Suppressor macrophage (primary cell): Measurements from ENCODE around the gene ECM1.

Source experiments
- DNase-seq, 4 experiments: peaks; one replicate each; pipeline ENCODE4 v3.0.0-alpha.2; 2020 to 2022

ECM1 gene

GRCh38 chr1:150545486-150546032 lies 37.6 kb downstream of the ECM1 start:
- DNase-seq, result peak in 2 of 4 experiments; percentile 30 to 34

- DNase-seq, result no peak
These were observed 38.5 kb downstream of the ECM1 start for GRCh38 chr1:150546294-150546937.

GRCh38 chr1:150548324-150548631 lies 40.4 kb downstream of the ECM1 start:
- DNase-seq, result no peak

GRCh38 chr1:150548632-150549495 lies 41.0 kb downstream of the ECM1 start, which contains the start of gene ADAMTSL4:
Gene ADAMTSL4, plus strand, starts transcription at chr1:150549408. Its CDS starts 2,881 bp downstream, at chr1:150552289.
- DNase-seq, result peak; percentile 76 to 91 (median 84)

GRCh38 chr1:150549496-150550221 lies 41.8 kb downstream of the ECM1 start:
- DNase-seq, result no peak

GRCh38 chr1:150550222-150551050 lies 42.5 kb downstream of the ECM1 start:
- no peak for DNase-seq

GRCh38 chr1:150551051-150551783 lies 43.3 kb downstream of the ECM1 start:
- peak; percentile 60 to 76 (median 68) for DNase-seq

GRCh38 chr1:150551784-150552127 lies 43.8 kb downstream of the ECM1 start:
- no peak for DNase-seq

GRCh38 chr1:150552128-150552910 lies 44.4 kb downstream of the ECM1 start:
- DNase-seq, result peak; percentile 92 to 96 (median 96)

GRCh38 chr1:150552911-150553289 lies 45.0 kb downstream of the ECM1 start:
- DNase-seq, result no peak

- DNase-seq, result no peak
These were observed 45.6 kb downstream of the ECM1 start for GRCh38 chr1:150553392-150554085.

- no peak for DNase-seq
These were observed 46.2 kb downstream of the ECM1 start for GRCh38 chr1:150554086-150554452.

- no peak for DNase-seq
These were observed 47.5 kb downstream of the ECM1 start for GRCh38 chr1:150555198-150555970.

GRCh38 chr1:150555971-150556865 lies 48.3 kb downstream of the ECM1 start:
- no peak for DNase-seq

- no peak for DNase-seq
These were observed 49.2 kb downstream of the ECM1 start for GRCh38 chr1:150557065-150557600.

GRCh38 chr1:150557813-150558212 lies 49.9 kb downstream of the ECM1 start:
- no peak for DNase-seq

GRCh38 chr1:150558303-150558704 lies 50.4 kb downstream of the ECM1 start:
- DNase-seq, result no peak
